ENCODE results near the gene OPN4. TPM values are rescaled to one million over a fixed set of nuclear protein-coding genes. Genes with fewer than 3 reads are reported as not detected.

The OPN4 gene
- total and polyA plus RNA-seq, 2 of the 13 experiments (the other 11 are each of a cell fraction or from before 2014, with no cell fraction given), result not detected

- TF ChIP-seq KLF12 (CRISPR knock-in tag; IDR thresholded peaks at IDR 0.05; ENCODE audit: borderline replicate concordance) (no peak; the same call in 1 of the 2 replicates), CREB3 (CRISPR knock-in tag; IDR thresholded peaks at IDR 0.05) (no peak), ZBTB2 (CRISPR knock-in tag; IDR thresholded peaks at IDR 0.05; ENCODE audit: low read depth) (no peak), ZFAT (CRISPR knock-in tag; conservative IDR thresholded peaks at IDR 0.05) (no peak), PRDM10 (CRISPR knock-in tag; IDR thresholded peaks at IDR 0.05; ENCODE audit: low read depth) (no peak), ELF3 (CRISPR knock-in tag; IDR thresholded peaks at IDR 0.05) (no peak), MXD3 (CRISPR knock-in tag; IDR thresholded peaks at IDR 0.05) (0 out of 2 replicates have a peak, but pooled peaks have one; percentile 9), KIAA2018 (CRISPR knock-in tag; IDR thresholded peaks at IDR 0.05; ENCODE audit: borderline replicate concordance) (no peak), HHEX (CRISPR knock-in tag; IDR thresholded peaks at IDR 0.05) (no peak), POLR2A (IDR thresholded peaks at IDR 0.05; ENCODE audit: insufficient read depth in 1 of 2, low read depth in 2 of 2, low read length in 2 of 2) (0 out of 4 replicates have a peak, but pooled peaks of 1 of the 2 experiments have one; percentile 9), ZNF136 (CRISPR knock-in tag; IDR thresholded peaks at IDR 0.05; ENCODE audit: low read depth) (0 out of 2 replicates have a peak, but pooled peaks have one; percentile 43), JARID2 (CRISPR knock-in tag; IDR thresholded peaks at IDR 0.05; ENCODE audit: insufficient replicate concordance) (no peak)
Measured at GRCh38 chr10:86711513-86712316, 57.4 kb downstream of the OPN4 start (continued).
